Esophagus (tissue), 2 donors: ENCODE results near the gene ARHGEF11. TPM values are rescaled to one million over a fixed set of nuclear protein-coding genes. Genes with fewer than 3 reads are reported as not detected.
A peak's percentile ranks its signal among the peaks of the same experiment; 100 is the strongest.

ENCODE experiments used
- H3K27ac ChIP-seq, 2 donors: one replicate each; pipeline ENCODE4 v1.5.1; 2013; ENCODE audit warnings: low read depth in 2 of 2, mild to moderate bottlenecking in 2 of 2, inconsistent platforms in 1 of 2, low read length in 1 of 2, moderate library complexity in 1 of 2
- H3K27me3 ChIP-seq, 2 donors: one replicate each; pipeline ENCODE4 v1.6.1; 2013; ENCODE audit warnings: low read length in 2 of 2, control low read depth in 1 of 2, mild to moderate bottlenecking in 1 of 2; ENCODE audit not compliant: insufficient read depth in 2 of 2, control insufficient read depth in 1 of 2
- H3K36me3 ChIP-seq, 2 donors: one replicate each; pipeline ENCODE4 v1.6.1; 2013; ENCODE audit warnings: low read length in 1 of 2; ENCODE audit not compliant: control insufficient read depth in 2 of 2, insufficient read depth in 2 of 2
- H3K4me1 ChIP-seq, 2 donors: one replicate each; pipeline ENCODE4 v1.6.1; 2013; ENCODE audit warnings: low read length in 1 of 2; ENCODE audit not compliant: control insufficient read depth in 2 of 2, insufficient read depth in 2 of 2
- H3K4me3 ChIP-seq, 2 donors: one replicate each; pipeline ENCODE4 v1.5.1; 2013; ENCODE audit warnings: low read length in 2 of 2, mild to moderate bottlenecking in 2 of 2, low read depth in 1 of 2, moderate library complexity in 1 of 2
- H3K9me3 ChIP-seq, 2 donors: one replicate each; pipeline ENCODE4 v1.6.1; 2013; ENCODE audit warnings: mild to moderate bottlenecking in 2 of 2, low read depth in 1 of 2, low read length in 1 of 2, moderate library complexity in 1 of 2; ENCODE audit not compliant: control insufficient read depth in 2 of 2, insufficient read depth in 1 of 2
- WGBS, 2 donors: extraction: QIAGEN DNeasy Blood & Tissue Kit; methylation state at CpG; one replicate each; pipeline ENCODE4 v1.1.7; 2013; 5-methylcytosine and 5-hydroxymethylcytosine counted together
- polyA plus RNA-seq, 2 donors: library from polyadenylated mRNA; stranded (reverse); fragments of 200-250 nt; gene quantifications; one replicate each; pipeline ENCODE4 v1.2.3, GENCODE V29; 2013
- donor health status: healthy with polysubstance abuse.
- donor health status: Bipolar disorder and iron deficiency.

ARHGEF11 gene
- polyA plus RNA-seq, 2 donors = 6.5 to 11.2 TPM

DNA sequence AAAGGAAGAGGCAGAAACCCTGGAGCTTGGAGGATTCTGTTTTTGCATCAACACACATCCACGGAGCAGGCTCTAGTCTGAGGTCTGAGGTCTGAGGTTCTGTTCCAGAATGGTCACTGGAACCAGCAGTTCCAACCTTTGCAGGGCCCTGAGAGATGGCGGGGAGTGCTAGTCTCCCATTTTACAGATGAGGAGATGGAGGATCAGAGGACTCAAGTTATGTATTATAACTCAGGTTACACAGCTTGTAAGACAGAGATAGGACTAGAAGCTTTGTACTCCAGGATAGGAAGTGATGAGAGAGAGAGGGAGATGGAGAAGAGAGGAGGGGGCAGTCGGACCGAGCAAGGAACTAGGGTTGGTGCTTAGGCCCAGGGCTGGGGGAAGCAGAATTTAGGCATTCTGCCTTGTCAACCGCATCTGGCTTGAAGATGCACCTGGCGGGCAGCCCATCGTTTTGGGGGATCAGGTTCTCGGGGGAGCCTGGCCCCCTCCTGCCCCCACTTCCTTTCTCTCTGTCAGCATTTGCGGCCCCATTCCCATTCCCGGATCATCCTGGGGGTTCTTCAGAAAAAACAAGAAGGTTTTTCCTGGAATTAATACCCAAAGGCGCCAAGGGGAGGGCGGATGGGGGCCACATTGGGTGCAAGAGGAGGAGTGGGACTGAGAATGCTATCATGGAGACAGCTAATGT lies 146.4 kb downstream of the ARHGEF11 start:
- Histone ChIP-seq H3K4me1 (peaks cover 0 to 13% of the 10 kb centered on the region in 2 donors), H3K27ac (no peak overlapping the region), H3K4me3 (no peak overlapping the region), H3K9me3 (no peaks in the 10 kb centered on the region), H3K27me3 (no peaks in the 10 kb centered on the region), H3K36me3 (no peaks in the 10 kb centered on the region)
- 76 to 81% methylated on average over 12 of the region's 12 CpGs for WGBS, 2 donors

DNA sequence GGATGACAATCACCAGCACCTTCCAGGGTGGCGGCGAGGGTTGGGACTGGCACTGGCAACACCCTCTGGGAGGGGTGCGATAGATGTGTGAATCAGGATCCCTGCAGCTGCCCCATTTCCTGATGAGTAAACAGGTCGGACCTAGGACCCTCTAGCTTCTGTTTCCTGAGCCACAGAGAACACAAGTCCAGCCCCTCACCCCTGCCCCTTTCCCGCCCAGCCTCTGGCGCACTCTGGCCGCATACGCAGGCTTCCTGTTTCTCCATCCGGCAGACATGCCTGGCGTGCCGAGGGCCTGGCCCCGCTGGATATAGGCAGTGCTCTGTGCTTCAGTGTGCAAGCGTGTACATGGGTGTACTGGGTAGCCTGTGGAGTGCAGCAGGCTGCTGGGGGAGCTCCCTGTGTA lies 147.4 kb downstream of the ARHGEF11 start:
- Histone ChIP-seq H3K4me3 (no peak overlapping the region), H3K4me1 (peaks cover 0 to 11% of the 10 kb centered on the region in 2 donors), H3K27ac (no peak overlapping the region), H3K27me3 (no peaks in the 10 kb centered on the region), H3K9me3 (no peaks in the 10 kb centered on the region), H3K36me3 (no peaks in the 10 kb centered on the region)
- WGBS, 2 donors = 29 to 58% methylated on average over 11 to 13 of the region's 13 CpGs

DNA sequence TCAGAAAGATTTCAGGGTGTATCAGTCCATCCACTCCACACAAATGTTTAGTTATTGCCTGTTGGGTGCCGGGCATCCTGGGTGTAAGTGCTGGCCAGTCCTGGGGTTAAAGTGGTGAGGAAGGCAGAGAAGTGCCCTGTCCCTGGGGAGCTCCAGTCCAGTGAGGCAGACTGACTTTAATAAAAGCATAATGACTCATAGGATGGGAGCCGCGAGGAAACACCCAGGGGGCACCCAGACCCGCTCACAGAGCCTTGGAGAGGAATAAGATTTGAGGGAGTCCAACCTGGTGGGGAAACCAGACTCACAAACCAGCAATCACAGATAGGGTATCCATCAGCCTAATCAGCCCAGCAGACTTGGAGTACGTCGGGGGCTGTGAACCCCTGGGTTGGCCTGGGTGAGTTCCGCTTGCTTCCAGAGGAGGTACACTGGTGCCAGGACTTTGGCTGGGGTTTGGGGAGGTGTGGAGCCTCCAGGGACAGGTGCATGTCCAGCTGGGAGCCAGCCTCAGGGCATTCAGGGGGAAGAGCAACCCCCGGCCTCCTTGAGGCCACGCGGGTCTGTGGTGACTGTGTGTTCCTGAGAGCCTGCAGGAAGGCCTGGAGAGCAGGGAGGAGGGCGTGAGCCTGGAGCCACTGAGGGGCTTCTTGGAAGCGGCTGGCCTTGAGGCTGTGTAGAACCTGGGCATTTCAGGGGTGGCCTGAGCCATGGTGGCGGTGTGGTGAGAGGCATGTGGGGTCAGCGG lies 148.3 kb downstream of the ARHGEF11 start:
- peaks cover 0 to 10% of the 10 kb centered on the region in 2 donors for H3K4me1 ChIP-seq
- peak overlapping the region; percentile 30 to 43 for H3K27ac ChIP-seq
- H3K4me3 ChIP-seq = no peak overlapping the region
- H3K36me3 ChIP-seq = no peaks in the 10 kb centered on the region
- H3K9me3 ChIP-seq = no peaks in the 10 kb centered on the region
- 70 to 77% methylated on average over 14 of the region's 14 CpGs for WGBS, 2 donors
- no peaks in the 10 kb centered on the region for H3K27me3 ChIP-seq

DNA sequence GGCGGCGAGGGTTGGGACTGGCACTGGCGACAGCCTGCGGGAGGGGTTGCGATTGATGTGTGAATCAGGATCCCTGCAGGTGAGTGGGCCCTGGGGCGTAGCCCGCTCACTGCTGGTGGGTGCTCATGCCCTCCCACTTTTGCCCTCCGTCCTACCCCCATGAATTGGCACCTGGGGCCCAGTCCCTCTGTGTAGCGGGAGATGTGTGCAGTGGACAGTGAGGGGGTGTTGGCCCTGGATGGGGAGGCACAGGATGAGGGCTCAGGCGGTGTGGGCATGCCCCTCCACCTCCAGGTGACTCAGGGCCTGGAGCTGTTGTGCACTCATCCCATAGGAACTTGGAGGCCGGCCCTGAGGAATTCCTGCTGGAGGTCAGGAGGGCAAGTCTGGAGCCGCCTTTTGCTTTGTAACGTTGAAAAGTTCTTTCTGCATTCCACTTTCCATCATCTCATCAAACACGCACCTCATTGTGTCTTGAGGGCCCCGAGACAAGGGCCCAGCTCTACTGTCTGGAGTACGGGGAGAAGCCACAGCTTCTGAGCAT lies 149.0 kb downstream of the ARHGEF11 start:
- Histone ChIP-seq H3K27me3 (no peaks in the 10 kb centered on the region), H3K4me3 (no peak overlapping the region), H3K27ac (peak overlapping the region; percentile 30 to 43), H3K9me3 (no peaks in the 10 kb centered on the region), H3K4me1 (peaks cover 0 to 7% of the 10 kb centered on the region in 2 donors), H3K36me3 (no peaks in the 10 kb centered on the region)
- 58 to 77% methylated on average over 16 of the region's 16 CpGs for WGBS, 2 donors

DNA sequence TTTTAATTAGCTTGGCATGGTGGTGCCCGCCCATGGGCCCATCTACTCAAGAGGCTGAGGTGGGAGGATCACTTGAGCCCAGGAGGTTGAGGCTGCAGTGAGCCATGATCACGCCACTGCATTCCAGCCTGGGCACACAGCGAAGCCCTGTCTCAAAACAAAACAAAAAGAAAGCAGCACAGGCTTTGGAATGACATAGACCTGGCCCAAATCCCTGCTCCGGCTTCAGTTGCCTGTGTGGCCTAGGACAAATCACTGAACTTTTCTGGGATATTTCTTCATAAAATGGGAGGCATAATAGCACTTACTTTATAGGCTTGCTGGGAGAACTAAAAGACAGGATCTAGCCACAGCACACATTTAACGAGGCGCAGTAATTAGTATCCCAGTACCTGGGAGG lies 149.6 kb downstream of the ARHGEF11 start:
- no peak overlapping the region for H3K27ac ChIP-seq
- H3K4me1 ChIP-seq = peaks cover 0 to 7% of the 10 kb centered on the region in 2 donors
- H3K27me3 ChIP-seq = no peaks in the 10 kb centered on the region
- WGBS, 2 donors = 83 to 90% methylated on average over 6 of the region's 6 CpGs
- H3K4me3 ChIP-seq = no peak overlapping the region
- H3K36me3 ChIP-seq = no peaks in the 10 kb centered on the region
- no peaks in the 10 kb centered on the region for H3K9me3 ChIP-seq

DNA sequence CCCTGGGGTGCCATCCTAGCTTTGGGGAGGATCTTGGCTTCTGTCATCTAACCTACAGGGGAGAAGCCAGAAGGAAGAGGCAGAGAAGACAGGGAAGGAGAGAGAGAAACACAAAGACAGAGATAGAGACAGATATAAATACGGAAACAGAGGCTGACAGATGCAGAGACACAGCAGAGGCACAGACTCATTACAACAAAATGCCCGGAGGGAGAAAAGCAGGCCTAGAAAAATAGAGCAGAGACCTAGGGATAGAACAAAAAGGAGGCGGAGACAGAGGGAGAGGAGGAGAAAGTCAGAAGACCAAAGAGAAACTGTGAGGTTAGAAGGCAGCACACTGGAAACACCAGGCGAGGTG lies 150.1 kb downstream of the ARHGEF11 start:
- H3K27me3 ChIP-seq = no peaks in the 10 kb centered on the region
- peak overlapping the region; percentile 15 to 20 for H3K27ac ChIP-seq
- H3K4me1 ChIP-seq = peaks cover 0 to 7% of the 10 kb centered on the region in 2 donors
- H3K36me3 ChIP-seq = no peaks in the 10 kb centered on the region
- 74 to 77% methylated on average over 4 of the region's 4 CpGs for WGBS, 2 donors
- no peaks in the 10 kb centered on the region for H3K9me3 ChIP-seq
- H3K4me3 ChIP-seq = no peak overlapping the region

DNA sequence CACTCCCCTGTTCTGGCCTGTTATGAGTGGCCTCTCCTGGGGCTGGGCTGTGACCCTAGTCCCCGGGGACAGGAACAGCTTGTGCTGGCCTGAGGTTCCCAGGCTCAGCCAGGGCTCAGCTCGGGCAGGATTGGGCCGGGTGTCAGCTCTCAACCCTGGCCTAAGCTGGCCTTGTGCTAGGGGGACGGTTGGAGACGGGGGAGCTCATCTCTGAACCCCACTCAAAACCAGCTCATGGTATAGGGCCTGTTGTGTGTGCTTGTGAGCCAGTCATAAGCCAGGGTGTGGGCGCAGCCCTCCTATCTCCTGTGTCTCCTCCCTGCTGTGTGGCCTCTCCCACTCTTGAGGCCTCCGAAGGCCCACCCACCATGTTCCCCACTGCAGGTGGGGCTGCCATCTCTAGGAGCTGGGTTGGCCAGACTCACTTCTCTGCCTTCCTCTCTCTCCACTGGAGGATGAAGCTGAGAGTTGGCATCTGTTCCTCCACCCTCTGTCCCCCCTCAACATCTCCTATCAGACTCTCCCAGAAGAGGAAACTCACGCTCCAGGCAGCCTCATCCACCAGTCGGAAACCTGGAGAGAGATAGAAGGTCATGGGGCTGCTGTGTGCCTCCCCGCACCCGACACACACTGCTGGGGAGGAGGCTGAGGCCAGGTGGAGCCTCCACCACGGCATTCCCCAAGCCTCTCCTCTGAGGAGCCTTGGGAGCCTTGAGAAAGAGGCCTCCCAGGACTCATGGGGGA lies 150.7 kb downstream of the ARHGEF11 start:
- peak overlapping the region; percentile 18 to 20 for H3K27ac ChIP-seq
- peaks cover 0 to 7% of the 10 kb centered on the region in 2 donors for H3K4me1 ChIP-seq
- WGBS, 2 donors = 62 to 71% methylated on average over 12 of the region's 12 CpGs

DNA sequence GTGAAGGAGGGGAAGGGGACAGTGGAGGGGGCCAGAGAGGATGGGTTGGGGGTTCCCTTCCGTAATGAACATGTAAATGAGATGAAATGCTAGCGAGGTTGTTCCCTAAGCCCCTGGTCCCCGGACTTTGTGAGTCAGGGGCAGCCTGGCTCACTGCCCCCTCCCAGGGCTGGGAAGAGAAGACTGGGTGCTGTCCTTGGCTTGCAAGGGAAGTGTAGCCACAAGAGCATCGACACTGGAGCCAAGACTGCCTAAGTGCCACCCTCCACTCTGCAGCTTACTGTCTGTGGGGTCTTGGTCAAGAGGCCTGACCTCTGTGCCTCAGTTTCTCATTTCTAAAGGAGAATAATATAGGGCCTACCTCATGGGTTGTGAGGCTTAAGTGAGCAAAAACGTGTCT lies 151.5 kb downstream of the ARHGEF11 start:
- 59% methylated on average over 5 of the region's 5 CpGs for WGBS, 2 donors
- peak overlapping the region; percentile 16 to 40 for H3K4me3 ChIP-seq
- H3K9me3 ChIP-seq = no peaks in the 10 kb centered on the region
- no peaks in the 10 kb centered on the region for H3K27me3 ChIP-seq
- H3K4me1 ChIP-seq = peaks cover 0 to 7% of the 10 kb centered on the region in 2 donors
- peak overlapping the region; percentile 63 to 79 for H3K27ac ChIP-seq
- no peaks in the 10 kb centered on the region for H3K36me3 ChIP-seq

More for the DNA sequence above, 150.7 kb downstream of the ARHGEF11 start:
- H3K4me3 ChIP-seq = no peak overlapping the region
- no peaks in the 10 kb centered on the region for H3K36me3 ChIP-seq
- H3K9me3 ChIP-seq = no peaks in the 10 kb centered on the region
- H3K27me3 ChIP-seq = no peaks in the 10 kb centered on the region
